HG02970 (cell line): ENCODE measurements around the gene BPGM.

ENCODE experiments used
- ATAC-seq: cut with Tn5 transposase; IDR thresholded peaks from one replicate; pipeline ENCODE4 v1.9.1; 2021; ENCODE audit warnings: mild to moderate bottlenecking, moderate library complexity, moderate number of reproducible peaks; ENCODE audit not compliant: unreplicated experiment, low FRiP score

BPGM gene

GRCh38 chr7:134714470-134715205 is 68.0 kb downstream of the BPGM start:
- ATAC-seq: no peak

- ATAC-seq: no peak
Observed at GRCh38 chr7:134718211-134718875, 71.7 kb downstream of the BPGM start.

- ATAC-seq: no peak
Observed at GRCh38 chr7:134720091-134720935, 73.7 kb downstream of the BPGM start.

GRCh38 chr7:134721171-134721570 is 74.5 kb downstream of the BPGM start:
- ATAC-seq: no peak

GRCh38 chr7:134722786-134723322 is 76.2 kb downstream of the BPGM start:
- ATAC-seq: no peak

GRCh38 chr7:134723892-134724291 is 77.2 kb downstream of the BPGM start:
- no peak for ATAC-seq

GRCh38 chr7:134724606-134725005 is 78.0 kb downstream of the BPGM start:
- no peak for ATAC-seq

- ATAC-seq: no peak
Observed at GRCh38 chr7:134726581-134726980, 79.9 kb downstream of the BPGM start.

GRCh38 chr7:134727711-134728110 is 81.1 kb downstream of the BPGM start:
- ATAC-seq: no peak
